ENCODE measurements around the gene TSPAN14. TPM values are rescaled to one million over a fixed set of nuclear protein-coding genes. Genes with fewer than 3 reads are reported as not detected.
"Not testable (repeated sequence)": the region's sequence is repeated elsewhere in the genome, so short reads cannot be mapped to it uniquely, and the experiment has no call there.

The TSPAN14 gene
- total RNA-seq, 2 experiments from 2014 or later: 167 to 168 TPM

DNA sequence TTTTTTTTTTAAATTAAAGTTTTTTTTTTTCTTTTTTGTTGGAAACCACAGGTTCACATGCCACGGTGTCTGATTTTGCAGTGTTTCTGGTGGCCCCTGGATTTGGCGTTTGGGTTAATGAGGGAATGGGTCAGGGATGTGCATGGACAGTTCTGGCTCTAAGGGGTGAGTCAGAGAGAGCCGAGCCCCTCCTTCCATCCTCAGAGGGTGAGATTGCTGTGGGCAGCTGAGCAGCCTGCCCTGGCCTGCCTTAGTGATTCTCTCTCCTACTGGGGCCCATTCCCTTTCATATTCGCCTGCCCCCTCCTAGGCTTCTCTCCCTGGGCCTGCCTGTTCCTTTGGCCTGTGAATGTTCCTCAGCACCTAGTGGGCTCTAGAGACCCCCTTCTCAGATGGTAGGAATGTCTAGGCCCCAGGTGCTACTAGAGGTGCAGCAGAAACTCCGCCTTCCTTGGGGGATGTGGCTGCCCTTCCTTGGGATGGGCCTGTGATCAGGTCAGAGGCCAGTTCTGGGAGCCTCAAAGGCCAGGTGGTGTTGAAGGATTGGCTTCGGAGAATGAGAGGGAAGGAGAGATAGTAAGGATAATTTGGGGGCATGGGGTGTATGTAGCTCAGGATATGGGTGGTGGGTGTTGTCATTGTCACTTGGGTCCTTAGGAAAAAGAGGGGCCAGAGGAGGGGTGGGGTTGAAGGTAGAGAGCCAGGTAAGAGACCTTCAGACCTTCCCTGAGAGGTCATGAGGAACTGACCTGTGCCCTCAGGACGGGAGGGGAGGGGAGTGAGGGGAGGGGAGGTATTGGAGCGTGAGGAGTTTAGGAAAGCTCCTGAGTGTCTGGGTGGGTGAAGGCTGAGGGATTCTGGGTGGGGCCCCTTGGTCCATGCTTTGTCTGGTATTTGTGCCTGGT, 19.8 kb downstream of the TSPAN14 start:
- ATAC-seq (ENCODE audit: poor library complexity) (no peak), DNase-seq (peak in 1 of 14 experiments; percentile 42)
- Histone ChIP-seq H3K4me3 (ENCODE audit: low read length) (no peak overlapping the region), H3K36me3 (ENCODE audit: insufficient read depth, low read length) (peaks cover 69% of the 10 kb centered on the region), H3K9me3 (ENCODE audit: control insufficient read depth in 1 of 2, insufficient read depth in 1 of 2, low read length in 2 of 2) (peaks cover 3 to 4% of the 10 kb centered on the region in 2 experiments), H3K27me3 (ENCODE audit: control insufficient read depth in 1 of 2, insufficient read depth in 2 of 2, low read length in 2 of 2) (no peaks in the 10 kb centered on the region), H3K4me1 (ENCODE audit: insufficient read depth, low read length) (peaks cover 93% of the 10 kb centered on the region), H3K27ac (ENCODE audit: low read depth in 1 of 2, low read length in 2 of 2) (peak overlapping the region; percentile 46 to 48)
- ChIA-PET POLR2A (interaction anchor here (0.9 to 22.9 kb wide), 7 partner anchors 9 to 66 kb away, joined by 3 to 420 read pairs (median 17); partner anchors contain the start of genes PRXL2A and TSPAN14), CTCF (interaction anchor here (1.1 to 19.9 kb wide), 5 partner anchors 15 to 96 kb away, joined by 3 to 250 read pairs (median 4); no protein-coding TSS in a partner anchor)
- H3K4me1 Mint-ChIP-seq (ENCODE audit: low read depth): peaks cover 91% of the 10 kb centered on the region
- H3K27ac Mint-ChIP-seq: peak overlapping the region; percentile 92
- TF ChIP-seq, protein P1, sequence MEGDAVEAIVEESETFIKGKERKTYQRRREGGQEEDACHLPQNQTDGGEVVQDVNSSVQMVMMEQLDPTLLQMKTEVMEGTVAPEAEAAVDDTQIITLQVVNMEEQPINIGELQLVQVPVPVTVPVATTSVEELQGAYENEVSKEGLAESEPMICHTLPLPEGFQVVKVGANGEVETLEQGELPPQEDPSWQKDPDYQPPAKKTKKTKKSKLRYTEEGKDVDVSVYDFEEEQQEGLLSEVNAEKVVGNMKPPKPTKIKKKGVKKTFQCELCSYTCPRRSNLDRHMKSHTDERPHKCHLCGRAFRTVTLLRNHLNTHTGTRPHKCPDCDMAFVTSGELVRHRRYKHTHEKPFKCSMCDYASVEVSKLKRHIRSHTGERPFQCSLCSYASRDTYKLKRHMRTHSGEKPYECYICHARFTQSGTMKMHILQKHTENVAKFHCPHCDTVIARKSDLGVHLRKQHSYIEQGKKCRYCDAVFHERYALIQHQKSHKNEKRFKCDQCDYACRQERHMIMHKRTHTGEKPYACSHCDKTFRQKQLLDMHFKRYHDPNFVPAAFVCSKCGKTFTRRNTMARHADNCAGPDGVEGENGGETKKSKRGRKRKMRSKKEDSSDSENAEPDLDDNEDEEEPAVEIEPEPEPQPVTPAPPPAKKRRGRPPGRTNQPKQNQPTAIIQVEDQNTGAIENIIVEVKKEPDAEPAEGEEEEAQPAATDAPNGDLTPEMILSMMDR (IDR thresholded peaks at IDR 0.05): no peak
- H3K27me3 Mint-ChIP-seq: no peaks in the 10 kb centered on the region
- H3K4me3 Mint-ChIP-seq: peak overlapping the region; percentile 49
- peaks cover 94% of the 10 kb centered on the region for H3K36me3 Mint-ChIP-seq (ENCODE audit: low read depth)
- intact Hi-C loops (cut with DNase I, micrococcal nuclease): no loop called here
- peaks cover 7% of the 10 kb centered on the region for H3K9me3 Mint-ChIP-seq

DNA sequence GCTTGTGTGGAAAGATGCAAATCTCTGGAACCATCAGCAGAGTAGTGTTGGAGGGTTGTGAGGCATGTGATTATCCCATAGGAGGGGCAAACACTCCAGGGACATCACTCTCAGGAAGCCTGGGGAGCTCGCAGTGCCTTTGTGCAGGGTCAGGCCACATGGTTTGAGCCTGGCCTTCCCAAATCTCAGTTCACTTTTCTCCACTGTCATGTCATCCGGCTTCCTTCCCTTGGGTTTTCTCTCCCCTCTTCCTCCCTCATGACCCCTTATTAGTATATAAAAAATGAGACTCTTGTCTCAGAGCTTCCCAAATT, 20.4 kb downstream of the TSPAN14 start:
- intact Hi-C loops (cut with DNase I, micrococcal nuclease): no loop called here
- H3K9me3 ChIP-seq (ENCODE audit: control insufficient read depth in 1 of 2, insufficient read depth in 1 of 2, low read length in 2 of 2): peaks cover 3 to 4% of the 10 kb centered on the region in 2 experiments
- no peaks in the 10 kb centered on the region for H3K27me3 ChIP-seq (ENCODE audit: control insufficient read depth in 1 of 2, insufficient read depth in 2 of 2, low read length in 2 of 2)
- peak overlapping the region; percentile 92 for H3K27ac Mint-ChIP-seq
- peak overlapping the region in 1 of 2 donors; percentile 4 for H3K27ac ChIP-seq (ENCODE audit: low read depth in 1 of 2, low read length in 2 of 2)
- H3K36me3 ChIP-seq (ENCODE audit: insufficient read depth, low read length): peaks cover 65% of the 10 kb centered on the region
- TF ChIP-seq, protein P1 (IDR thresholded peaks at IDR 0.05): no peak
- peaks cover 7% of the 10 kb centered on the region for H3K9me3 Mint-ChIP-seq
- H3K4me3 Mint-ChIP-seq: peak overlapping the region; percentile 20
- H3K4me1 ChIP-seq (ENCODE audit: insufficient read depth, low read length): peaks cover 87% of the 10 kb centered on the region
- DNase-seq (no peak), ATAC-seq (ENCODE audit: poor library complexity) (no peak)
- H3K4me1 Mint-ChIP-seq (ENCODE audit: low read depth): peaks cover 85% of the 10 kb centered on the region
- POLR2A ChIA-PET: interaction anchor here (0.9 to 22.9 kb wide), 6 partner anchors 9 to 66 kb away, joined by 3 to 420 read pairs (median 10); partner anchors contain the start of gene PRXL2A
- no peaks in the 10 kb centered on the region for H3K27me3 Mint-ChIP-seq
- H3K4me3 ChIP-seq (ENCODE audit: low read length): no peak overlapping the region
- CTCF ChIA-PET: interaction anchor here (1.1 to 2.9 kb wide), 6 partner anchors 15 to 96 kb away, joined by 3 to 11 read pairs (median 4); no protein-coding TSS in a partner anchor
- peaks cover 88% of the 10 kb centered on the region for H3K36me3 Mint-ChIP-seq (ENCODE audit: low read depth)

DNA sequence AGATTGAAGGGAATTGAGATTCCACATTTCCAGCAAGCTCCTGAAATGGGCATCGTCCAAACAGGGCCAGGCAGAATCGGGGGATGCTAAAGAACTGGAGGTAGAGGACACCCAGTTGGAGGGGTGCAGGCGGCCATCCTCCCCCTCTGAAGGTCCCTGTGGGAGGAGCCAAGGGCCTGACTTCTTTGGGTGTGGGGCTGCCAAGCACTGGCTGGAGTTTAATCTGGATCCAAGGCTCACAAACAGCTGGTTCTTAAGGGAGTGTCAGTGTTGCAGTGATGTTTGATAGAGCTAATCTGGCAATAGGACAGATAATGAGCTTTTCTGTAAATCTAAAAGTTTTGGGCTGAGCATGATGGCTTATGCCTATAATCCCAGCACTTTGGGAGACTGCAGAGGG, 20.8 kb downstream of the TSPAN14 start:
- TF ChIP-seq, protein P1 (IDR thresholded peaks at IDR 0.05): no peak
- CTCF ChIA-PET: interaction anchor here (1.1 to 2.9 kb wide), 6 partner anchors 14 to 97 kb away, joined by 3 to 11 read pairs (median 4); no protein-coding TSS in a partner anchor
- Mint-ChIP-seq H3K27ac (peak overlapping the region; percentile 92), H3K4me1 (ENCODE audit: low read depth) (peaks cover 84% of the 10 kb centered on the region), H3K4me3 (peak overlapping the region; percentile 20), H3K36me3 (ENCODE audit: low read depth) (peaks cover 86% of the 10 kb centered on the region), H3K27me3 (no peaks in the 10 kb centered on the region), H3K9me3 (peaks cover 7% of the 10 kb centered on the region)
- Histone ChIP-seq H3K27ac (ENCODE audit: low read depth in 1 of 2, low read length in 2 of 2) (peak overlapping the region in 1 of 2 donors; percentile 4), H3K9me3 (ENCODE audit: control insufficient read depth in 1 of 2, insufficient read depth in 1 of 2, low read length in 2 of 2) (peaks cover 3 to 4% of the 10 kb centered on the region in 2 experiments), H3K27me3 (ENCODE audit: control insufficient read depth in 1 of 2, insufficient read depth in 2 of 2, low read length in 2 of 2) (no peaks in the 10 kb centered on the region), H3K36me3 (ENCODE audit: insufficient read depth, low read length) (peaks cover 62% of the 10 kb centered on the region), H3K4me3 (ENCODE audit: low read length) (no peak overlapping the region), H3K4me1 (ENCODE audit: insufficient read depth, low read length) (peaks cover 83% of the 10 kb centered on the region)
- DNase-seq (no peak), ATAC-seq (ENCODE audit: poor library complexity) (no peak)
- intact Hi-C loops (cut with DNase I, micrococcal nuclease): no loop called here
- POLR2A ChIA-PET: interaction anchor here (0.9 to 22.9 kb wide), 6 partner anchors 10 to 67 kb away, joined by 3 to 420 read pairs (median 10); partner anchors contain the start of gene PRXL2A

DNA sequence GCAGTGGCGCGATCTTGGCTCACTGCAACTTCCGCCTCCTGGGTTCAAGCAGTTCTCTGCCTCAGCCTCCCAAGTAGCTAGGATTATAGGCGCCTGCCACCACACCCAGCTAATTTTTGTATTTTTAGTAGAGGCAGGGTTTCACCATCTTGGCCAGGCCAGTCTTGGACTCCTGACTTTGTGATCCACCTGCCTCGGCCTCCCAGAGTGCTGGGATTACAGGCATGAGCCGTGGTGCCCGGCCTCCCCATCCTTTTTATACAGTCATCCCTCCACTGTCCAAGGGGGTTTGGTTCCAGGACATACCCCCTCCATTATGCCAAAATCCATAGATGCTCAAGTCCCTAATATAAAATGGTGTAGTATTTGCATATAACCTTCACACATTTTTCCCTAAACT, 21.5 kb downstream of the TSPAN14 start:
- intact Hi-C loops (cut with DNase I, micrococcal nuclease); H3K9me3 ChIP-seq (ENCODE audit: control insufficient read depth in 1 of 2, insufficient read depth in 1 of 2, low read length in 2 of 2); H3K27me3 ChIP-seq (ENCODE audit: control insufficient read depth in 1 of 2, insufficient read depth in 2 of 2, low read length in 2 of 2); H3K27me3 Mint-ChIP-seq; H3K4me3 ChIP-seq (ENCODE audit: low read length); DNase-seq; H3K27ac ChIP-seq (ENCODE audit: low read depth in 1 of 2, low read length in 2 of 2); ATAC-seq (ENCODE audit: poor library complexity); H3K9me3 Mint-ChIP-seq: not testable (repeated sequence)
- Histone ChIP-seq H3K36me3 (ENCODE audit: insufficient read depth, low read length) (peaks cover 55% of the 10 kb centered on the region), H3K4me1 (ENCODE audit: insufficient read depth, low read length) (peaks cover 76% of the 10 kb centered on the region)
- peaks cover 84% of the 10 kb centered on the region for H3K4me1 Mint-ChIP-seq (ENCODE audit: low read depth)
- POLR2A ChIA-PET: interaction anchor here (1.6 to 22.9 kb wide), 4 partner anchors 10 to 26 kb away, joined by 4 to 420 read pairs (median 160); no protein-coding TSS in a partner anchor
- H3K27ac Mint-ChIP-seq: peak overlapping the region; percentile 92
- H3K36me3 Mint-ChIP-seq (ENCODE audit: low read depth): peaks cover 86% of the 10 kb centered on the region
- peak overlapping the region; percentile 31 for H3K4me3 Mint-ChIP-seq
- CTCF ChIA-PET: interaction anchor here (1.4 to 2.0 kb wide), 3 partner anchors 14 to 30 kb away, joined by 3 to 9 read pairs (median 3); no protein-coding TSS in a partner anchor
